ENCODE data around the gene FEN1. TPM values are rescaled to one million over a fixed set of nuclear protein-coding genes. Genes with fewer than 3 reads are reported as not detected.

The FEN1 gene, protein sequence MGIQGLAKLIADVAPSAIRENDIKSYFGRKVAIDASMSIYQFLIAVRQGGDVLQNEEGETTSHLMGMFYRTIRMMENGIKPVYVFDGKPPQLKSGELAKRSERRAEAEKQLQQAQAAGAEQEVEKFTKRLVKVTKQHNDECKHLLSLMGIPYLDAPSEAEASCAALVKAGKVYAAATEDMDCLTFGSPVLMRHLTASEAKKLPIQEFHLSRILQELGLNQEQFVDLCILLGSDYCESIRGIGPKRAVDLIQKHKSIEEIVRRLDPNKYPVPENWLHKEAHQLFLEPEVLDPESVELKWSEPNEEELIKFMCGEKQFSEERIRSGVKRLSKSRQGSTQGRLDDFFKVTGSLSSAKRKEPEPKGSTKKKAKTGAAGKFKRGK
- total RNA-seq = 22.3 and 46.4 TPM in 2 replicates

GRCh38 chr11:61792310-61793082, at the start of gene FEN1, which contains the start of gene TMEM258:
Gene FEN1 (plus strand): TSS chr11:61792911. CDS start chr11:61795362, 2,451 bp downstream.
Gene TMEM258 (minus strand): TSS chr11:61792599. CDS start chr11:61792558, 41 bp downstream.

DNA sequence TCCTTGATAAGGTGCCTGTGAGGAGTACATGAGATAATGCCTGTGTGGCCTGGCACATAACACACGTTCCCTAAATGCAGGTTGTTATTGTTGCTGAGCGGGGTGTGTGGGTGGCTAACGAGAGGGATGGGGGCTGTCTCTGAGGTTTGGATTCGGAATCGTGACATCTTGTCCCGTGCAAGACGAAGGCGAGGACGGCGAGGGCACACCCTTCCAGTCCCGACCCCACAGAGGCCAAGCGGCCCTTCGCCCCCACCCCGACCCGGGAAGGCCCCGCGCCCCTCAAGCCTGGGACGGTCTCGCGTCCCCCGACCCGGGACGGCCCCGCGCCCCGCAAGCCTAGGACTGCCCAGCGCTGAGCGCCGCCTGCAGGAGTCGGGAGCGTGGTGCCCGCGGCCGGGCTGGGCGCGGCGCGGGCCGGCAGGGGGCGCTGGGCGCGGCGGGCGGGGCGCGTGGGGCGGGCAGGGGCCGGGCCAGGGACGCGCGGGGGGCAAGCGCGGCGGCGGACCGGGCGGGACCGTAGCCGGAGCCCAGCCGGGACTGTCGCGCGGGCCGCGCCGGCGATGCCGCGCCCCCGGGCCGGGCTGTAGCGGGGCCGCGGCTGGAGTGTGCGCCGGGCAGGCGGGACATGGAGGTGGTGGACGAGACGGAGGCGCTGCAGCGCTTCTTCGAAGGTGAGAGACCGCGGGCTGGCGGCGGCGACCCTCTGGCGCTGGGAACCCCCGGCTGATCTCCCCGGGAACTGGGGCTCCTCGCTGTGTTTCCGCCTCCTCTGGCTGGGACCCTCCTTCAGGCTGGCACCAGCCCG, 40.4 kb upstream of the FEN1 start, which contains the start of gene MYRF:
Gene MYRF, plus strand, starts transcription at position 520 of the 808 bp plus-strand sequence. Its CDS starts 109 bp downstream, at position 629.

DNA sequence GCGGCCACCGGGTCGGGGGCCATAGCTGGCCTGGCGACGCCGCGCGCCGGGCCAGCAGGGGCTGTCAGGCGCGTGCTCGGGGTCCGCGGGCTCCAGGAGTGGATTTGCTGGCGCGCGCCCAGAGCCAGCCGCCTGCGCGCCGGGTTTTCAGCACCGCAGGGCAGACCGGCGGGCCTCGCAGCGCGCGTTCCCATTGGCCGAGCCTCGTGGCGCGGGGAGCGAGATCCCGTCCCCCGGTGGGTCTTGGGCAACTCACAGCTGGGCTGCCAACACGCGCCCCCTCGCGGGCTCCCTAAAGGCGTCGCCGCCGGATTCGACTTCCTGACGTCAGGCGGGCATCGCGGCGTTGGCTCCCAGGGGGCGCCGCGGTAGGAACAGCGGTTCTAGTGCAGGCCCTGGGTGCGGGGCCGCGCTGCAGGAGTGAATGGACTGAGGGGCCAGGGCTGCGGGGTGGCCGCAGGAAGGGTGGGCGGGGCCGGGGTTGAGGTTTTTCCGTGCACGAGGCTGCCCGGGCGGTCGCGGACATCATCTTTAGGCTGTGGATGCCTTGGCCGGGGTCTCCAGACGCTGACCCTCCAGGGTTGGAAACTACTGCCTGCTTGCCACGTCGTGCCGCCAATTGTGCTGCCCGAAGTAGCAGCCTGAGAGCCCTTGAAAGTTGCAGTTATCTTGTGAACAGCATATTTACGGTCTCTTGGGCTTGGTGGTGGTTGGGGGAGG, 24.2 kb downstream of the FEN1 start, which contains the start of gene FADS1:
Gene FADS1, minus strand, starts transcription at position 268 of the 720 bp plus-strand sequence. Its CDS starts 74 bp downstream, at position 194.

DNA sequence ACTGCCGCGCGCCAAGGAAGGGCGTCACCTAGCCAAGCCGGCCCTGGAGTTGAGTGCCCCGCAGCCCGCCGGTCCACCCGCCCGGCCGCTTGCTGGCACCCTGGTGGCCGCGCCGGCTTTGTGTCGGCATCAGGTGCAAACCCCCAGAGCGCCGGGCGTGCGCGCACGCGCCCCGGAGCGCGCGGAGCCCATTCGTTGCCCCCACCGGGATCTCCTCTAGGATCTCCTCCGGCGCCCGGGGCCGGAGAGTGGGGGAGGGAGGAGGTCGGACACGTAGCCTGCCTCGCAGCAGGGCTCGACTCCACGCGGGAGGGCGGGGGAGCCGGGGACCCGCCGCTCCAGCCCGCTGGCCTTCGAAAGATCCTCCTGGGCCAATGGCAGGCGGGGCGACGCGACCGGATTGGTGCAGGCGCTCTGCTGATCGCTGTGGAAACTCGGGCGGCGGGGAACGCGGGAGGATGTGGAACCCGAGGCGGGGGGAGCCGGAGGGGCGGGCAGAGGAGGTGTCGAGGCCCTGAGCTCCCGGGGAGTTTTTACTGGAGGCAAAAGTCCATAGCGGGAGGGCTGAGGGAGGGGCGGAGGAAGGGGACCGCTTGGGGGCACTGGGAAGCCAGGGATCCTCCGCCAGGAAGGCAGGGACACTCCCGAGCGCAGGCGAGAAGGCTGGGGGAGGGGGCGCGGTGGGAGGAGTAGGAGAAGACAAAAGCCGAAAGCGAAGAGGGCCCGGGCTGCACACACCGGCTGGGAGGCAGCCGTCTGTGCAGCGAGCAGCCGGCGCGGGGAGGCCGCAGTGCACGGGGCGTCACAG, 35.1 kb downstream of the FEN1 start, which contains the start of gene FADS2:
Gene FADS2, plus strand, starts transcription at position 730 of the 808 bp plus-strand sequence. CDS start 91 bp downstream, outside the sequence.

Other genes with a start within 250 kb of the FEN1 start
- 0.18 and 0.19 TPM in 2 replicates for gene SYT7, start 211.8 kb upstream of the FEN1 start, total RNA-seq
- gene DAGLA, start 112.5 kb upstream of the FEN1 start, total RNA-seq = 1.4 and 1.6 TPM in 2 replicates
- gene MYRF, start 40.3 kb upstream of the FEN1 start, total RNA-seq = 0.27 and 4.0 TPM in 2 replicates
- 107 and 134 TPM in 2 replicates for gene TMEM258, start 312 bp upstream of the FEN1 start, total RNA-seq
- 32.6 and 36.1 TPM in 2 replicates for gene FADS1, start 24.1 kb downstream of the FEN1 start, total RNA-seq
- 65.6 and 71.7 TPM in 2 replicates for gene FADS2, start 35.4 kb downstream of the FEN1 start, total RNA-seq
- gene FADS3, start 98.6 kb downstream of the FEN1 start, total RNA-seq = 123 and 223 TPM in 2 replicates
- 0.38 and 0.45 TPM in 2 replicates for gene RAB3IL1, start 124.7 kb downstream of the FEN1 start, total RNA-seq
- gene BEST1, start 157.4 kb downstream of the FEN1 start, total RNA-seq = 0.28 TPM in 1 of 2 replicates, not detected in the other
- gene FTH1, start 174.7 kb downstream of the FEN1 start, total RNA-seq = 433 and 1,243 TPM in 2 replicates

Data from endothelial cell of coronary artery (primary cell).